HG03097 (cell line): ENCODE results near the gene TCOF1.
"Not testable (repeated sequence)": the region's sequence is repeated elsewhere in the genome, so short reads cannot be mapped to it uniquely, and the experiment has no call there.

Experiments used
- ATAC-seq: cut with Tn5 transposase; IDR thresholded peaks from one replicate; pipeline ENCODE4 v1.9.1; 2021; ENCODE audit not compliant: unreplicated experiment, low FRiP score

Gene TCOF1

DNA sequence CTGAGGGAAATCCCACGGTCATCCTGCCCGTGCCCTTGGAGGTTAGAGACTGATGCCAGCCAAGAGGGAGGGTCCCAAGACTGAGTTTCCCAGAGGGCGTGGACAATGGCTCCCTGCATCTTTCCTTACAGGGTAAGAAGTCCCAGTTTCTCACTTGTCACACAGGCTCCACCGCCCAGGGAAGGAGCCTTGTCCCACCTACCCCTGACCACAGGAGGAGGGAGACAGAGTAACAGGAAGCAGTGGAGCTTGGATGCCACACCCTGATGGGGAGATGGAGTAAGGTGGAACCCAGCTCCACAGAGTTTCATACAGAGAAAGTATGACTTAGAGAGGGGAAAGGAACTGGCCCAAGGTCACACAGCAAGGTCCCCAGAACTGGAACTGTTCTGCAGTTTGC is 64.6 kb downstream of the TCOF1 start:
- no peak for ATAC-seq

- ATAC-seq = no peak
Measured at GRCh38 chr5:150422758-150423157, 65.3 kb downstream of the TCOF1 start.

DNA sequence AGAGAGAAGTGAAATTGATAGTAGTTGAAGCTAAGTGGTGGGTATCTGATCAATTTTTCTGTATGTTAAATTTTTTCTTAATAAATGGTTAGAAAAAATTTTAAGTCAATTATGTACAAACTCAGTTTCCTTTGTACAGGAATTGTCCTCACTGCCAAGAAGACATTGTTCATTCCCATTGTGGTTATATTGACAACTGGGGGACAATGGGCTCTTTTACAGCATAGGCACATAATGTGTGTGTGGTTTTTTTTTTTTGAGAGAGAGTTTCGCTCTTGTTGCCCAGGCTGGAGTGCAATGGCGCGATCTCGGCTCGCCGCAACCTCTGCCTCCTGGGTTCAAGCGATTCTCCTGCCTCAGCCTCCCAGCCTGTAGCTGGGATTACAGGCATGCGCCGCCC is 68.7 kb downstream of the TCOF1 start:
- not testable (repeated sequence) for ATAC-seq

- ATAC-seq = no peak
Measured at GRCh38 chr5:150428106-150428876, 70.8 kb downstream of the TCOF1 start.

GRCh38 chr5:150428978-150429377 is 71.5 kb downstream of the TCOF1 start:
- no peak for ATAC-seq

DNA sequence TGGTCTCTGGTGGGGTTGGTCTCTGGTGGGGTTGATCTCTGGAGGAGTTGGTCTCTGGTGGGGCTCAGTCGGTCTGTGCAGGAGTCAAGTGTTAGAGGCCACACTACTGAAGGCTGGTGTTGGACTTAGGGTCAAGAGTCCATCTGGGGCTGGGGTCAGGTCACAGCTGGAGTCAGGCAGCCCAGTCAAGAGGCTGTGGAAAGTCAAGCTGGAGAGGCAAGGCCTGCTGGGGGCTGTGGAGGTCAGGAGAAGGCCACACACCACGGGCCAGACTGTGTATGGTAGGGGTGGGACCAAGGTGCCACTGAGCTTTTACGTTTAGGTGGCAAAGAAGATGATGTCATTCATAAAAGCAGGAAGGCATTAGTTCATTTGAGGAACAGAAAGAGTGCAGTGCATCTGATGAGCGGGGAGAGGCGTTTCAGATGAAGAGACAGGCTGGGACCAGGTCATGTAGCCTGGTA is 71.9 kb downstream of the TCOF1 start:
- ATAC-seq = no peak

DNA sequence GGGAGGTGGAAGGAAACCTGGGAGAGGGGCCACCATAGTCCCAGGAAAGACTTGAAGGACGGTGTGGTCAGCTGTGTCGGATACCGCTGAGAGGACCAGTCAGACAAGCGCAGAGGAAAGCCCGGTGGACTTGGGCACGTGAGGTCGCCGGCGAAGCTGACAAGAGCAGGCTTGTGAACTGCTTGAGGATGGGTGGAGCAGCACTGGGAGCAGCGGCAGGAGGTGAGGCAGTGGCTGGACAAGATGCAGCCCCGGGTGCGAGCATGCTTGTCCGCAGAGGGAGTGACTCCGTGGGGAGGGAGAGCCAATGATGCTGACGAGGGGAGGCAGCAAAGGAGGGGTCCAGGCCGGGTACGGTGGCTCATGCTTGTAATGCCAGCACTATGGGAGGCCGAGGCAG is 73.6 kb downstream of the TCOF1 start:
- ATAC-seq = no peak

DNA sequence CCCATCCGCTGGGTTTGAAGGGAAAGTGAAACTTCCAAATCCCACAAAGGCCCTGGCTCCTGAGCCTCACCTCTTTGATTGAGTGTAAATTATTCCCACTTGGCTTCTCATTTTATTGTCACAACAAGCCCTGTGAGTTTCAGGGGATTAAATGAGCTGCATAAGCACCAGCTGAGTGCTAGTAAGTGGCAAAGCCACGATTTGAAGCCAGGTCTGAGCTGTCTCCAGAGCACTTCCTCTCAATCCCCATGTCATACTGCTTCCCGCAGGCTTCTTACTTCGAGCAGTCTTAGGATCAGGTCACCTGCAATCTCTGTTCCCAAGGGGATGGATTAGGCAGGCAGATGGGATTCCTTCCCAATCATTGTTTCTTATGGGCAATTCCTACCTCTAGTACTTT is 74.1 kb downstream of the TCOF1 start:
- ATAC-seq = no peak

- no peak for ATAC-seq
Measured at GRCh38 chr5:150434464-150434863, 77.0 kb downstream of the TCOF1 start.

DNA sequence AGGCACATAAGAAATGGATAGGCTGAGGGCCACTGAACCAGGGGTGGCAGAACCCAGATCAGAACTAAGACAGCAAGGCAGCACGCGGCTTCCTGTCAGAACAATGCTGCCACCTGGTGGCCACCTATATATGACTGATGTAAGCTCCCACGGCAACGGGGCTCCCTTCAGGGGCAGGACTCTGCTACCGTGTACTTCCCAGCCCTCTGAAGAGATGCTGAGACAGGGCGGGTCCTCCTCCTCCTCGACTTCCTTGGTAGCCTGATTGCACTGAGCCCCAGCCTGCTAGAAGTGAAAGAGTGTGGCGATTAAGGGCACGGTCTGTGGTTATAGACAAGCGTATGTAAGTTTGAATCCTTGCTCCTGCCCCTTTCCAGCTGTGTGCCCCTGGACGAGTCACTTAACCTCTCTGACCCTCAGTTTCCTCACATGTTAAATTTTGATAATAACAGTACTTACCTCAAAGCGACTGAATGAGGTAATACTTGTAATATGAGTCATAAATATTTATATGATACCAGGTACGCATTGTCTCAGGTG is 78.7 kb downstream of the TCOF1 start:
- peak; percentile 67 for ATAC-seq

- no peak for ATAC-seq
Measured at GRCh38 chr5:150438873-150439546, 81.5 kb downstream of the TCOF1 start.

- no peak for ATAC-seq
Measured at GRCh38 chr5:150440948-150441812, 83.7 kb downstream of the TCOF1 start.

DNA sequence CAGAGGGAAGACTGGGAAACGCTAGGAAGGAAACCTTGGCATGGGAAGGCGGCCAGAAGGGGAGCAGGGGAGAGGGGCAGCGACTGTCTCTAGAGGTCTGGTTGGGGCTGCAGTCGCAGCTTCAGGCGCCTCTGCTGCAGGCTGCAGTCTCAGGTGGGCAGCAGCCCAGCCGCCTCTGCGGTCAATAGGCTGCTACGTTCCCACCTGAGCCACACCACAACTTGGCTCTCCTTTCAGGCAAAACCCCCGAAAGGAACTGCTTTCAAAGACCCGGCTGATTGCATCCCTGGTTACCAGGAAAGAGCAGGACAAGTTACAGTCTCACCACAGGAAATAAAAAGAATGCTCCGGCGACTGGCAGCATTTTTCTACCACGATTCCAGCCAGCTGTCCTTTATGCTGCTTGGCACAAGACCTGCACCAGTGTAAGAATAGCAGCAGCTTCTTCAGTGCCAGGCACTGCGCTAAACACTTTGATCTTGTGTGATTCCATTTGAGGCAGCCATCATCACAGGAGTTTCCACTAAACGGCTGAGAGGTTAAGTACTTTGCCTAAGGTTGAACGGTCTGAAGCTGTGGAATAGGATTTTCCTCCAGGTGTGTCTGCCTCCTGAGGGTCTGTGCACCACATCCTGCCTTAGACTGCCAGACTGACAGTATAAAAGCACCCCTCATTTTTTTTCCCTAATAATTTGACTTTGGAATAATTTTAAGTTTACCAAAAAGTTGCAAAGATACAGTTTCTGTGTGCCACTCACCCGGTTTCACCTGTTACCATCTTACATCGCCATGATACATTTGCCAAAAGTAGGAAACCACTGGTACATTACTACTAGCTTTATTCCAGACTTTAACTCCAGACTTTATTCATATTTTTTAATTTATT is 84.6 kb downstream of the TCOF1 start:
- no peak for ATAC-seq

- no peak for ATAC-seq
Measured at GRCh38 chr5:150442699-150443080, 85.2 kb downstream of the TCOF1 start.

GRCh38 chr5:150443242-150444075 is 86.0 kb downstream of the TCOF1 start:
- no peak for ATAC-seq

GRCh38 chr5:150444770-150445169 is 87.3 kb downstream of the TCOF1 start:
- ATAC-seq = no peak

DNA sequence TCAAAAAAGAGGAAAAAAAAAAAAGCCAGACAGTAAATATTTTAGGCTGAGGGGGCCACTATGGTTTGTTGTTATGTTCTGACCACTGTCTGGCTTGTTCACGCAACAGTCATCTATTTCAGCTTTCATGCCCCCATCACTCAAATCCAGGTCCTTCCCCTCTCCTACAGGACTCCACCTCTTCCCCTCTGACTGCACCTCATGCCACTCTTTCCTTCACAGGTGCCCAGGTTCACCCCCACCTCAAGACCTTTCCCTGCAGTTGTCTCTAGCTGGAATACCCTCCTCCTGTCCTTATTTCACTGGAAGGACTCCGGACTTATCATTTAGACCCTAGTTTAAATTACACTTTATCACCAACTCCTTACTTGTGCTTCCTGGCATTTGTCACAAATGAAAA is 88.6 kb downstream of the TCOF1 start:
- no peak for ATAC-seq

DNA sequence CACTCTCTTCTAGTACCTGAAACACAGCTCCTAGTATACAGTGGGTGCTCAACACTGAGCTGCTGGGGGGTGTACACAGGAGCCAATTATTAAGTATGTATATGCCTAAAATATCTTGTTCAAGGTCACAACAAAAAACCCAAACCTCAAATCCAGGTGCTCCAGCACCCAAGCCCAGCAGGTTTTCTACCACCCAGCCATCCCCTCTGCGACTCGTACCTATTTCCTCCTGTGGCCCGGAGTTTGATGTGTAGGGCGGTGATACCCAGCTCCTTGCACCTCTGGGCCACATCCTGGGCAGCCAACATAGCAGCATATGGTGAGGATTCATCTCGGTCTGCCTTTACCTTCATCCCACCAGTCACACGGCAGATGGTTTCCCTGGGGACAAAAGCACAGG is 89.1 kb downstream of the TCOF1 start:
- ATAC-seq = no peak

DNA sequence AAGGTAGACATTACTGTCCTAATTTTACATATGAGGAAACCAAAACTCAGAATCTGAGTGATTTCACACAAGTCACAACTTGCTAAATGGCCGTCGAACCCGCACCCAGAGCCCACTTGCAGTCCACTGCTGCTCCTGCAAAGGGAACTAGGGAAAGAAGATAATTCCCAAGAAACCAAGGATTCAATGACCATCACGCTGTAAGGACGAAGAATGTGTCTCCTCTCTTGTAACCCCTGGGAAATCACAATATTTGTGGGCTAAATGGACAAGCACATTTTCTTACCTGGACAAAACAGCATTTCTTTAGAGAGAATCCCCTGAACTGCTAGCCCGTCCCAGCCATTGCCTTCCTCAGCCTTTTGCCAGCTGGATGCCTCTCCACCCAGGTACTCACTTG is 89.7 kb downstream of the TCOF1 start:
- ATAC-seq = no peak
